AG10803 (cell line): Measurements from ENCODE around the gene POLR1A.

Experiments used
- DNase-seq: peaks from one replicate; pipeline ENCODE4 v3.0.0; 2010; ENCODE audit warnings: low read depth
- H3K4me3 ChIP-seq: 2 replicates; pipeline ENCODE4 v1.5.1; 2011; ENCODE audit warnings: mild to moderate bottlenecking, low read length, control low read depth
- TF ChIP-seq, protein P1 (sequence below): conservative IDR thresholded peaks from 2 replicates; pipeline ENCODE4 v1.5.1; 2011; ENCODE audit warnings: mild to moderate bottlenecking, low read length, control low read depth, inconsistent platforms

Gene POLR1A

GRCh38 chr2:86045541-86045940 is 60.1 kb downstream of the POLR1A start:
- DNase-seq = no peak
- TF ChIP-seq, protein P1, sequence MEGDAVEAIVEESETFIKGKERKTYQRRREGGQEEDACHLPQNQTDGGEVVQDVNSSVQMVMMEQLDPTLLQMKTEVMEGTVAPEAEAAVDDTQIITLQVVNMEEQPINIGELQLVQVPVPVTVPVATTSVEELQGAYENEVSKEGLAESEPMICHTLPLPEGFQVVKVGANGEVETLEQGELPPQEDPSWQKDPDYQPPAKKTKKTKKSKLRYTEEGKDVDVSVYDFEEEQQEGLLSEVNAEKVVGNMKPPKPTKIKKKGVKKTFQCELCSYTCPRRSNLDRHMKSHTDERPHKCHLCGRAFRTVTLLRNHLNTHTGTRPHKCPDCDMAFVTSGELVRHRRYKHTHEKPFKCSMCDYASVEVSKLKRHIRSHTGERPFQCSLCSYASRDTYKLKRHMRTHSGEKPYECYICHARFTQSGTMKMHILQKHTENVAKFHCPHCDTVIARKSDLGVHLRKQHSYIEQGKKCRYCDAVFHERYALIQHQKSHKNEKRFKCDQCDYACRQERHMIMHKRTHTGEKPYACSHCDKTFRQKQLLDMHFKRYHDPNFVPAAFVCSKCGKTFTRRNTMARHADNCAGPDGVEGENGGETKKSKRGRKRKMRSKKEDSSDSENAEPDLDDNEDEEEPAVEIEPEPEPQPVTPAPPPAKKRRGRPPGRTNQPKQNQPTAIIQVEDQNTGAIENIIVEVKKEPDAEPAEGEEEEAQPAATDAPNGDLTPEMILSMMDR = no peak
- no peak overlapping the region for H3K4me3 ChIP-seq

DNA sequence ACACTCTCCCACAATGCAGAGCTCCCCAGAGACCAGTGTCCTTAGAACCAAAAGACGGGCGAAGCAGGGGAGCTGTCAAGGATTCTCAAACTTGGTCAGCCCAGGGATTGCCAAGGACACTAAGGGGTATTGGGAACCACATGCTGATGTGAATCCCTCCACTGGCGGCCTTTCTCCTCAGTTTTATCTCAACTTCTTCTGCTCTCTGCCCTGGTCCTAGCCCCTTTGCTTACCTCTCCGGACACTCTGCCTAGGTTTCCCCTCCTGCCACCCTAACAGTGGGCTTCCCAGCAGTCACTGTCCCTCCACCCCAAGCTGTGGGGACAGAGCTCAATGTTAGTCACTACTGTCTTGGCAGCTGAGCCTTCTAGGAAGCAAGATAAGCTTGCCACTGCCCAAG is 61.1 kb downstream of the POLR1A start:
- TF ChIP-seq, protein P1 = no peak
- no peak for DNase-seq

GRCh38 chr2:86044045-86044444 is 61.6 kb downstream of the POLR1A start:
- H3K4me3 ChIP-seq = no peak overlapping the region
- DNase-seq = no peak
- TF ChIP-seq, protein P1 = no peak

More for the DNA sequence above, 61.1 kb downstream of the POLR1A start:
- no peak overlapping the region for H3K4me3 ChIP-seq

DNA sequence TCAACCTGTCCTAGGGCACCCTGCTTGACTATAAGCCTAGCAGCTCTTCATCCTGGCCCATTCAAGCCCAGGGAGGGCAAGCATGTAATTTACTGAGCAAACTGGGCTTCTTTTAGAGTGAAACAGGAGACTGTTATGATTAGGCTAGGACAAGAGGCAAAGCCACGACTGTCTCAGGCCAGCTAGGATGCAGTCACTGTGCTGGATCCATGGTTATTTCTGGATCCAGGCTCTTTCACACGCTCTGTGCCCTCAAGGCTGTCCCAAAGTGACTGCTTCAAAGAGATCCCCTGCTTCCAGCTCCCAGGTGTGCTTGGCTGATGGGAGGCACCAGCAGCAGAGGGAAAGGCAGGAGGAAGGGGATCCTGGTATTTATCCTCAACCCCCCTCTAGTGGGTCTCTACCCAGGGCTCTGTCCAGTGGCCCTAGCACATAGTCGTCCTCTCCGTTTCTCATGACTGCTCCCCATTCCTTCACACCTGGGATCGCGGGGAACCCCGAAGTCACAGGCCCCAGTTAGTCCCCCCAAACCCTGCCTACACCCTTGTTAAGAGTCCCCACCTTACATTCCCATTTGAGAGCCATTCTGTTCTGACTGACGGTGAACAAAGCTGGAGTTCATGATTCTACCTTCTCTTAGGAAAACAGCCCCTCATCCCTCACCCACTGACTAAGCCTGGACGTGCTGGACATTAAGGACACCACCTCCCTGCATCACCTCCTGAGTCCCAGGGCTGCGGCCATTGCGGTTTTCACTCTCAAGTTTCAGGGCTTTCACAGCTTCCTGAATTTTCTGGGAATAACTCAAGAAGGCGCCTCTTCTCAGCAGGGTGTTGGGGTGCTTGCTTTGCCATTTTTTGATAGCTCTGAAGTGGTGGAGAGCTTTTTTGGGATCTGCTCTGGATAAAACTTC is 63.2 kb downstream of the POLR1A start:
- DNase-seq = no peak
- H3K4me3 ChIP-seq = no peak overlapping the region
- TF ChIP-seq, protein P1 = no peak

DNA sequence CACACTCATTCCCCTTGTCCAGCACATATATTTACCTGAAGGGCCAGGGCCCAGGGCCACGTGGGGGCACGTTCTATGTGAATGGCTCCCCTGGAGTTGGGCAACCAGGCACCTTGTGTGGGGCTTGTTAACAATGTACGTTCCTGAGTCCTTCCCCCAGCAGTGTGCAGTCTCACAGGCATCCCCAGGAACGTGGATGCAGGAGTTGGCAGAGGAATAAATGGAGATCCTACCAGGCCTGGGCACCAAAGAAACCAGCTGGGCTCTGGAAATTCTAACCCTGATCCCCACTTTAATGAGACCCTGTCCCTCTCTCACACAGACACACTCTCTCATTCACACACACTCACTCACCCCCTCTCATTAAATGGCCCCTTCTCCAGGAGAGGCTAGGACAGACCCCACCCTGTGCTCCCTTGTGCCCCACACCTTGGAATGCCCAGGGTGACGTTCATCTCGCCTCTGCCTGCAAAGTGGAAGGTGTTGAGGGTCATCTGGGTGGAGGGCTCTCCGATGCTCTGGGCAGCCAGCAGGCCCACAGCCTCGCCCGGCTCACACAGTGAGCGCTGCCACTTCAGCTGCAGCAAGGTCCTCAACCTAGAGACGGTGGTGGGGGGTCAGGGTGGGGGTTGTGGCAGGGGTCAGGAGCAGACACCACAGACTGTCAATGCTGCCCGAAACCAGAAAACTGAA is 65.6 kb downstream of the POLR1A start:
- DNase-seq = no peak
- TF ChIP-seq, protein P1 = no peak

DNA sequence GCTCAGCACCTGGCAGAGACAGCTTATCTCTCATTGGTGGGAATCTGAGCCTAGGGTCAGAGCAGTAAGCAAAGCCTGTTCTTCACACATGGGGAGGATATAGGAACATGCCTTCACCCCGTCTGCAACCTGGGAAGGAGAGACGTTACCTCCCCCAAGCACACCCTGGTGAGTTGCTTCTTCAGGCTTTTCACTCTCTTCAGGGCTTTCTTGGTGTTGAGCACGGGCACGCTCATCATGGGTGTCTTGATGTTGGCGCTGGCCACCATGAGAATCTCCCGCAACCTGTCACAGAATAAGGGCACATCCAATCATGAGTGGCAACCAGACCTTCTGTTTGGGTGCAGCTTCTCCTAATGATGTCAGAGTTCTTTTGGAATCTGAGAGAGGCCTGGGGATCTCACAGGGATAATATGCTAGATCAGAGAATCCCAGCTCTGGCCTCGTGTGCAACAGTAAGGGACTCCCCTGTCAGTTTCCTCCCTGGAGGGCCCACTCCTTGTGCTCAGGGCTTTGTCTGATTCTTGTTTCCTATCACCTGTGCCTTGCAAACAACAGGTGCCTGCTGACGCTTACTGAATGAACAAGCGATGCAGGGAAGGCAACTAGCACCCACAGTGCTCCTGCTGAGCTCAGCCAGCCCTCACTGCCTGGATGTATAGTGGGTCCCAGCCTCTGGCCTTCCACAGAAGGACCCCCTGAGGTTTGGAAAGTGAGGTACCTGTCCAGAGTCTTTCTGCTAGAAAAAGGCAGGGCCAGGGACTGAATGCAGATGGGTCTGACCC is 66.3 kb downstream of the POLR1A start:
- TF ChIP-seq, protein P1 = no peak
- no peak overlapping the region for H3K4me3 ChIP-seq
- DNase-seq = no peak

More for the DNA sequence above, 65.6 kb downstream of the POLR1A start:
- H3K4me3 ChIP-seq = no peak overlapping the region
